Endothelial cell of umbilical vein (primary cell): ENCODE results near the gene NDUFS2. TPM values are rescaled to one million over a fixed set of nuclear protein-coding genes. Genes with fewer than 3 reads are reported as not detected.

ENCODE experiments used
- BruUV-seq: library from RNA; stranded (reverse); fragments of 400-500 nt; replicated peaks from 2 replicates; lab custom pipeline; 2021; lab: Mats Ljungman, UMichigan
- CTCF ChIA-PET: fragments of 300-600, 350-600 bp; sonication (Branson Sonifier 250); formaldehyde crosslinking; loops from one replicate; lab custom pipeline; 2021; ENCODE audit warnings: antibody characterized with exemption, inconsistent platforms; lab: Charles Lee
- POLR2A ChIA-PET: fragments of 300-600, 350-600 bp; sonication (Branson Sonifier 250); formaldehyde crosslinking; loops from one replicate; lab custom pipeline; 2021; ENCODE audit warnings: antibody characterized with exemption, inconsistent platforms; lab: Charles Lee
- DNase-seq: peaks from one replicate; pipeline ENCODE4 v3.0.0-alpha.2; 2011; ENCODE audit warnings: low read depth, low spot score
- FAIRE-seq: peaks from 2 replicates; lab custom pipeline; 2011; peaks lifted over from hg19 to GRCh38; lab: Jason Lieb, UNC
- H2AFZ ChIP-seq: 2 replicates; pipeline ENCODE4 v1.6.0; 2012; ENCODE audit warnings: low read depth, low read length, control low read depth, inconsistent platforms
- H3K27ac ChIP-seq: 2 replicates; pipeline ENCODE4 v1.5.1; 2011; ENCODE audit warnings: low read depth, mild to moderate bottlenecking, control low read depth, low read length, moderate library complexity; ENCODE audit not compliant: insufficient read depth
- H3K27me3 ChIP-seq, 2 experiments: 2 replicates each; pipeline versions ENCODE4 v1.6.0 to v1.6.1; 2011; ENCODE audit warnings: low read length in 2 of 2, mixed read lengths in 1 of 2; ENCODE audit not compliant: control insufficient read depth in 2 of 2, insufficient read depth in 2 of 2
- H3K36me3 ChIP-seq, 2 experiments: 2 replicates in 1 of 2; 3 replicates in 1 of 2; pipeline ENCODE4 v1.5.1; 2011; ENCODE audit warnings: low read length in 2 of 2, mild to moderate bottlenecking in 1 of 2, moderate library complexity in 1 of 2; ENCODE audit not compliant: control insufficient read depth in 2 of 2, insufficient read depth in 2 of 2; ENCODE audit errors: extremely low read depth in 1 of 2
- H3K4me1 ChIP-seq: 3 replicates; pipeline ENCODE4 v1.5.1; 2011; ENCODE audit warnings: mild to moderate bottlenecking, low read length; ENCODE audit not compliant: control insufficient read depth, insufficient read depth; ENCODE audit errors: extremely low read depth
- H3K4me2 ChIP-seq: 2 replicates; pipeline ENCODE4 v1.6.1; 2011; ENCODE audit warnings: low read length, control low read depth, mixed read lengths; ENCODE audit not compliant: insufficient read depth
- H3K4me3 ChIP-seq, 3 experiments: fragments of 200-600 bp in 1 of 3; sonication (generic), shearing (Covaris generic) in 1 of 3; replicated peaks in 1 of 3; 2 replicates each; pipeline ENCODE4 v1.5.1; 2011 to 2016; ENCODE audit warnings: control low read depth in 3 of 3, low read length in 3 of 3, mild to moderate bottlenecking in 2 of 3, inconsistent platforms in 1 of 3, low read depth in 1 of 3, moderate library complexity in 1 of 3; ENCODE audit not compliant: insufficient read depth in 1 of 3
- H3K79me2 ChIP-seq: 2 replicates; pipeline ENCODE4 v1.6.0; 2012; ENCODE audit warnings: low read length, inconsistent platforms; ENCODE audit not compliant: control insufficient read depth, insufficient read depth
- H3K9ac ChIP-seq: replicated peaks from 2 replicates; pipeline ENCODE3; 2011; ENCODE audit warnings: low read length, control low read depth; ENCODE audit not compliant: insufficient read depth; ENCODE audit errors: extremely low read depth
- H3K9me1 ChIP-seq: replicated peaks from 3 replicates; pipeline ENCODE4 v1.6.0; 2011; ENCODE audit warnings: mild to moderate bottlenecking, low read length; ENCODE audit not compliant: control insufficient read depth, insufficient read depth; ENCODE audit errors: extremely low read depth
- H3K9me3 ChIP-seq: replicated peaks from 2 replicates; pipeline ENCODE4 v1.5.1; 2012; ENCODE audit warnings: low read length, inconsistent platforms; ENCODE audit not compliant: control insufficient read depth, insufficient read depth
- H4K20me1 ChIP-seq: replicated peaks from 2 replicates; pipeline ENCODE3; 2011; ENCODE audit warnings: mild to moderate bottlenecking, low read length; ENCODE audit not compliant: control insufficient read depth, insufficient read depth; ENCODE audit errors: extremely low read depth
- CTCF ChIP-seq, 2 donors: IDR thresholded peaks; 1 replicate in 1 of 2; 2 replicates in 1 of 2; pipeline ENCODE4 v1.5.1; 2011; ENCODE audit warnings: low read length in 2 of 2, mild to moderate bottlenecking in 2 of 2, moderate library complexity in 2 of 2, control low read depth in 1 of 2, inconsistent platforms in 1 of 2, low read depth in 1 of 2; ENCODE audit not compliant: insufficient read depth in 1 of 2; ENCODE audit errors: extremely low read depth in 1 of 2
- FOS ChIP-seq: IDR thresholded peaks from 2 replicates; pipeline ENCODE4 v1.6.1; 2011; ENCODE audit warnings: mild to moderate bottlenecking, low read length, moderate library complexity, borderline replicate concordance; ENCODE audit not compliant: insufficient read depth
- JUN ChIP-seq: IDR thresholded peaks from 2 replicates; pipeline ENCODE4 v1.6.1; 2011; ENCODE audit warnings: borderline replicate concordance, low read depth; ENCODE audit not compliant: insufficient read length, insufficient read depth
- MYC ChIP-seq: IDR thresholded peaks from one replicate; pipeline ENCODE4 v1.6.1; 2011; ENCODE audit warnings: mild to moderate bottlenecking, low read depth, low read length
- POLR2A ChIP-seq: IDR thresholded peaks from 2 replicates; pipeline ENCODE4 v1.6.1; 2012; ENCODE audit warnings: low read depth, mild to moderate bottlenecking, control low read depth, low read length
- POLR2AphosphoS5 ChIP-seq: IDR thresholded peaks from 2 replicates; pipeline ENCODE4 v1.6.1; 2012; ENCODE audit warnings: low read depth, mild to moderate bottlenecking, control low read depth, low read length, moderate library complexity; ENCODE audit not compliant: insufficient read depth
- dilution Hi-C: fragments of 300-500 bp; cut with MboI; formaldehyde crosslinking; loops from one replicate; pipeline ENCODE4 v1.15.0; 2019; ENCODE audit warnings: low sequenced_read_pairs; ENCODE audit not compliant: extremely low pct_ligation_motif_present
- intact Hi-C: fragments of 100-400 bp; cut with micrococcal nuclease; formaldehyde crosslinking; loops from one replicate; pipeline ENCODE4 v1.10.0; 2022
- polyA plus RNA-seq, 4 experiments: library from polyadenylated mRNA; depleted of rRNA in 3 of 4; stranded (reverse) in 3 of 4; unstranded in 1 of 4; fragments of >200 nt; gene quantifications; 2 replicates each; pipeline versions ENCODE4 v1.2.1 to v1.2.3, GENCODE V29; 2011 to 2012; ENCODE audit warnings: missing spikeins in 1 of 4
- total RNA-seq: library from RNA; stranded (reverse); gene quantifications from 2 replicates; pipeline ENCODE4 v1.2.3, GENCODE V29; 2021

Gene NDUFS2
- total and polyA plus RNA-seq, 2 donors (not counting 3 experiments of a cell fraction or from before 2014, with no cell fraction given), result 95.1 to 130 TPM

GRCh38 chr1:161177112-161177935, 24.8 kb upstream of the NDUFS2 start, which contains the start of gene B4GALT3:
Gene B4GALT3, minus strand, starts transcription at chr1:161177507. Its CDS starts 1,447 bp downstream, at chr1:161176060.
- no peaks in the 10 kb centered on the region for H3K27me3 ChIP-seq
- dilution Hi-C loops, result no loop called here
- peak within 1 kb of the TSS; percentile 75 for H2AFZ ChIP-seq
- no peaks in the 10 kb centered on the region for H3K9me3 ChIP-seq
- POLR2A ChIA-PET, result interaction anchor here (1.0 to 1.1 kb wide), 2 partner anchors 12 to 25 kb away, joined by 3 to 4 read pairs; partner anchors contain the start of gene NDUFS2
- H3K4me3 ChIP-seq, result peak within 1 kb of the TSS; percentile 38 to 60 (median 57)
- H4K20me1 ChIP-seq, result no peaks in the 10 kb centered on the region
- TF ChIP-seq POLR2AphosphoS5 (peak; percentile 73), MYC (peak; percentile 24), JUN (no peak), POLR2A (peak; percentile 94)
- peak within 1 kb of the TSS; percentile 14 for H3K27ac ChIP-seq
- peaks cover 11% of the 10 kb centered on the region for H3K4me1 ChIP-seq
- CTCF ChIA-PET, result interaction anchor here (1.0 to 2.5 kb wide), 5 partner anchors 12 to 205 kb away, joined by 3 to 10 read pairs (median 5); partner anchors contain the start of genes NDUFS2, PPOX and TOMM40L
- peak; percentile 64 for FAIRE-seq
- peak within 1 kb of the TSS; percentile 71 for H3K9ac ChIP-seq
- DNase-seq, result peak; percentile 85
- peaks cover 0 to 7% of the 10 kb centered on the region in 2 experiments for H3K36me3 ChIP-seq
- H3K9me1 ChIP-seq, result no peaks in the 10 kb centered on the region
- intact Hi-C loops, result loop anchor here (1.0 kb wide), 1 partner anchor 11 kb away; the partner anchor contains the start of gene PPOX
- TSS peak; percentile 96 for BruUV-seq
- H3K4me2 ChIP-seq, result peak within 1 kb of the TSS; percentile 79
- H3K79me2 ChIP-seq, result peaks cover 8% of the 10 kb centered on the region

GRCh38 chr1:161177936-161178244, 24.3 kb upstream of the NDUFS2 start:
- Histone ChIP-seq H2AFZ (peak overlapping the region; percentile 54), H3K9me1 (no peaks in the 10 kb centered on the region), H3K27ac (peak overlapping the region; percentile 14), H3K4me2 (peak overlapping the region; percentile 46), H4K20me1 (no peaks in the 10 kb centered on the region), H3K27me3 (no peaks in the 10 kb centered on the region), H3K4me3 (no peak overlapping the region), H3K36me3 (peaks cover 0 to 6% of the 10 kb centered on the region in 2 experiments), H3K79me2 (peaks cover 8% of the 10 kb centered on the region), H3K9ac (peak overlapping the region; percentile 71), H3K4me1 (peaks cover 11% of the 10 kb centered on the region), H3K9me3 (no peaks in the 10 kb centered on the region)
- FAIRE-seq (peak; percentile 12), DNase-seq (no peak)
- TF ChIP-seq CTCF (IDR thresholded peaks at IDR 0.05; ENCODE audit: extremely low read depth in 1 of 2, insufficient read depth in 1 of 2, low read depth in 1 of 2, low read length in 2 of 2), result no peak
- TF ChIP-seq FOS, result no peak
- TF ChIP-seq POLR2AphosphoS5, result no peak
- no TSS peak for BruUV-seq
- intact Hi-C loops (loop anchor here (1.0 kb wide), 1 partner anchor 12 kb away; the partner anchor contains the start of gene PPOX), dilution Hi-C loops (no loop called here)
- ChIA-PET CTCF (interaction anchor here (1.0 to 2.5 kb wide), 4 partner anchors 12 to 204 kb away, joined by 3 to 10 read pairs (median 6); partner anchors contain the start of genes NDUFS2, PPOX and TOMM40L), POLR2A (no interaction called here)
